Esophagus muscularis mucosa (tissue), 4 donors: ENCODE data around the gene DSTN. TPM values are rescaled to one million over a fixed set of nuclear protein-coding genes. Genes with fewer than 3 reads are reported as not detected.

ENCODE experiments used
- DNase-seq: peaks from one replicate; pipeline ENCODE4 v3.0.0-alpha.2; 2017; ENCODE audit errors: extremely low spot score
- H3K27ac ChIP-seq, 4 donors: fragments of 200-600 bp; sonication (generic); replicated peaks in 1 of 4; 1 replicate in 3 of 4; 2 replicates in 1 of 4; pipeline ENCODE4 v1.5.1; 2016 to 2019; ENCODE audit warnings: mild to moderate bottlenecking in 1 of 4
- H3K27me3 ChIP-seq, 4 donors: fragments of 200-600 bp; sonication (generic); one replicate each; pipeline versions ENCODE4 v1.5.1 to v1.6.0; 2016 to 2019
- H3K36me3 ChIP-seq, 4 donors: fragments of 200-600 bp; sonication (generic); one replicate each; pipeline ENCODE4 v1.5.1; 2016 to 2019
- H3K4me1 ChIP-seq, 4 donors: fragments of 200-600 bp; sonication (generic); one replicate each; pipeline ENCODE4 v1.5.1; 2016 to 2019
- H3K4me3 ChIP-seq, 4 donors: fragments of 200-600 bp; sonication (generic); 1 replicate in 2 of 4; 2 replicates in 2 of 4; pipeline ENCODE4 v1.5.1; 2016 to 2019; ENCODE audit warnings: mild to moderate bottlenecking in 4 of 4, moderate library complexity in 1 of 4
- H3K9me3 ChIP-seq, 4 donors: fragments of 200-600 bp; sonication (generic); 1 replicate in 3 of 4; 2 replicates in 1 of 4; pipeline ENCODE4 v1.5.1; 2016 to 2019
- CTCF ChIP-seq, 3 experiments: fragments of 200-600 bp in 2 of 3; fragments of 450-650 bp in 1 of 3; sonication (generic) in 2 of 3; IDR thresholded peaks; one replicate each; pipeline ENCODE4 v1.5.1; 2017 to 2019; ENCODE audit warnings: antibody characterized with exemption in 3 of 3, mild to moderate bottlenecking in 2 of 3, moderate library complexity in 1 of 3
- EP300 ChIP-seq: sonication (generic); formaldehyde crosslinking; IDR thresholded peaks from one replicate; pipeline ENCODE4 v1.6.1; 2017; ENCODE audit warnings: antibody characterized with exemption
- POLR2A ChIP-seq: fragments of 450-650 bp; IDR thresholded peaks from one replicate; pipeline ENCODE4 v1.6.1; 2017; ENCODE audit warnings: antibody characterized with exemption, moderate library complexity, mild to moderate bottlenecking, low read depth
- POLR2AphosphoS5 ChIP-seq, 2 donors: sonication (generic); formaldehyde crosslinking; IDR thresholded peaks; one replicate each; pipeline ENCODE4 v1.6.1; 2017; ENCODE audit warnings: antibody characterized with exemption in 2 of 2
- WGBS: methylation state at CpG from one replicate; pipeline ENCODE4 v1.1.5; 2018; 5-methylcytosine and 5-hydroxymethylcytosine counted together
- intact Hi-C: fragments of 100-400 bp; cut with DNase I; formaldehyde crosslinking; loops from one replicate; pipeline ENCODE4 v1.15.1; 2023
- total RNA-seq, 4 donors: library from RNA; depleted of rRNA; stranded (reverse); fragments of >200 nt; gene quantifications; one replicate each; pipeline versions ENCODE4 v1.1.0 to v1.2.1, GENCODE V29; 2016

Gene DSTN
- total RNA-seq, 4 donors from 2014 or later: 2,370 to 3,630 (median 3,339) TPM

DNA sequence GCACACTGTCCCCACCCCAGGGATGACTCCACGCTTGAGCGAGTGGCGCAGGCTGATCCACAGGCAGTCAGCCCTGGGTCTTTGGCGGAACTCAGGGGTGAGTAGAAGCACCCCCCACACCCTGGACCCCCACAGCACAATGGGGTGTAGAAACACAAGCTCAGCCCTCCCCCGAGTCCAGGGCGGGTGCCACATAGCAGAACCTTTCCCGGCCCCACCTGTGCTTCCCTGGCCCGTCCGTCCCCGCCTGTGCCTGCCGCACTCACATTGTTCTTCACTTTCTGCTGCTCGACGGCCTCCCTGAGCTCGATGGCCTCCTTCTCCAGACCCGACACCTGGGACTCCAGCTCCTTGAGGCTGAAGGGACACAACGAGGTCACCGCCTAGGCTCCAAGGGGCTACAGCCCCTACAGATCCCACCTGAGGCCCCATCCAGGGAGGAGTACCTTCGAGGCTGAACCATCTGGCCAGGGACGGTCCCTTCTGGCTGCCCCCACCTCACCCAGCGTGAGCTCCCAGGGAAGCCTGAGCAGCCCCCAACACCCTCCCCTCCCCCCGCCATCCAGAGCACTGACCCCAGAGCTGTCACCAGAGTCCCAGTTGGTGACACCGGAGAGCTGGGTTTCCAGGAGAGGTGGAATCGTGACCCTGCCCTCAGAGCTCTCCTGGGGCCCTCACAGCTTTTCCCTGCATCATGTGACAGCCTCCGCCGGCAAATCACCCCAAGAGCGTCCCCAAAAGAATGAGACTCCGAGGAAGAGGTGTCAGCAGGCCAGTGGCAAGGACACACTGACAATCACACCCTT is 55.6 kb downstream of the DSTN start:
- Histone ChIP-seq H3K4me1 (peaks cover 0 to 18% (median 16%) of the 10 kb centered on the region in 4 donors), H3K9me3 (no peaks in the 10 kb centered on the region), H3K27me3 (no peaks in the 10 kb centered on the region), H3K36me3 (peaks cover 54 to 100% (median 95%) of the 10 kb centered on the region in 4 donors), H3K27ac (peak overlapping the region; percentile 34 to 56 (median 42)), H3K4me3 (no peak overlapping the region)
- DNase-seq: no peak
- intact Hi-C loops: no loop called here
- TF ChIP-seq POLR2AphosphoS5 (IDR thresholded peaks at IDR 0.05) (no peak), CTCF (IDR thresholded peaks at IDR 0.05) (no peak), POLR2A (no peak), EP300 (no peak)
- WGBS: 92% methylated on average over 26 of the region's 27 CpGs

DNA sequence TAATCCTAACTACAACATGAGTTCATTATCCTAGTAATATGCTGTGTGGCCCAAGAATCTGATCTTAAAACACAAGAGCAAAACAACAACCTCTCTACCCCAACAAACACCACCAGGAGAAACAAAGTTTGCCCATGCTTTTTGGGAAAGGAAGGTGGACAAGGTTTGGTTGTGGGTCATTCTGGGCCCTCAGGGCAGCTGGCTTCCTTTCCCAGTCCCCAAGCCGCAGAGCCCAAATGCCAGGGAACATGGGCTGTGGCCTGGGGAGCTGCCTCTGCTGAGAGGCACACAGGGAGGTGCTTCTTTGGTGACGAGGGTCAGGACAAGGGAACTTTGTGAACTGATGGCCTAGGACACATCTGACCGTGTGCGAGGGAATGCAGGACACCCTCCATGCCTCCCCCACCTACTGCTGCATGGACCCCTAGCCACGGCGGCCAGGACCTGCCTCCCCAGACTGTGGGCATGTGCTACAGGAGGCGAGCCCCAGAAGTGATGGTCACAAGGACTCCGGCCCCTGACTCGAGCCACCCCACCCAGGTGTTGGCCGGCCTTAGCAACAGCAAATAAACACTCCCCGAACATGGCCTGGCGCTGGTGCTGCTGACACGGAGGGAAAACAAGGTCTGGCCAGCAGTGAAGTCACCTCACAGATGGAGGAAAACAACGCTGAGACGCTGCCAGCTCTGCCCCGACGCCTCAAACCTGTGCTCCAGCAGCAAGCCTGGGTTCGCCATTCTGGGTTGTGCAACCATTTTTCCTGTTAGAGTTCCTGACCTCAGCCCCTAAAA is 56.5 kb downstream of the DSTN start:
- H3K4me1 ChIP-seq: peaks cover 0 to 18% (median 16%) of the 10 kb centered on the region in 4 donors
- H3K27me3 ChIP-seq: no peaks in the 10 kb centered on the region
- intact Hi-C loops: no loop called here
- no peak for TF ChIP-seq POLR2AphosphoS5 (IDR thresholded peaks at IDR 0.05)
- TF ChIP-seq POLR2A: no peak
- no peak for TF ChIP-seq EP300
- no peak for TF ChIP-seq CTCF (IDR thresholded peaks at IDR 0.05)
- 73% methylated on average over 17 of the region's 18 CpGs for WGBS
- H3K9me3 ChIP-seq: no peaks in the 10 kb centered on the region
- peak overlapping the region; percentile 34 to 56 (median 42) for H3K27ac ChIP-seq
- H3K36me3 ChIP-seq: peaks cover 47 to 100% (median 95%) of the 10 kb centered on the region in 4 donors
- DNase-seq: no peak
- H3K4me3 ChIP-seq: no peak overlapping the region

- no peak overlapping the region for H3K4me3 ChIP-seq
- intact Hi-C loops: no loop called here
- H3K9me3 ChIP-seq: no peaks in the 10 kb centered on the region
- peaks cover 0 to 18% (median 16%) of the 10 kb centered on the region in 4 donors for H3K4me1 ChIP-seq
- DNase-seq: no peak
- no peaks in the 10 kb centered on the region for H3K27me3 ChIP-seq
- WGBS: 86% methylated on average over 10 of the region's 27 CpGs
- no peak for TF ChIP-seq EP300
- no peak for TF ChIP-seq POLR2AphosphoS5 (IDR thresholded peaks at IDR 0.05)
- TF ChIP-seq CTCF (IDR thresholded peaks at IDR 0.05): no peak
- TF ChIP-seq POLR2A: no peak
- peaks cover 39 to 100% (median 95%) of the 10 kb centered on the region in 4 donors for H3K36me3 ChIP-seq
- H3K27ac ChIP-seq: peak overlapping the region; percentile 13 to 56 (median 40)
These were observed 57.5 kb downstream of the DSTN start for GRCh38 chr20:17627101-17627955.

DNA sequence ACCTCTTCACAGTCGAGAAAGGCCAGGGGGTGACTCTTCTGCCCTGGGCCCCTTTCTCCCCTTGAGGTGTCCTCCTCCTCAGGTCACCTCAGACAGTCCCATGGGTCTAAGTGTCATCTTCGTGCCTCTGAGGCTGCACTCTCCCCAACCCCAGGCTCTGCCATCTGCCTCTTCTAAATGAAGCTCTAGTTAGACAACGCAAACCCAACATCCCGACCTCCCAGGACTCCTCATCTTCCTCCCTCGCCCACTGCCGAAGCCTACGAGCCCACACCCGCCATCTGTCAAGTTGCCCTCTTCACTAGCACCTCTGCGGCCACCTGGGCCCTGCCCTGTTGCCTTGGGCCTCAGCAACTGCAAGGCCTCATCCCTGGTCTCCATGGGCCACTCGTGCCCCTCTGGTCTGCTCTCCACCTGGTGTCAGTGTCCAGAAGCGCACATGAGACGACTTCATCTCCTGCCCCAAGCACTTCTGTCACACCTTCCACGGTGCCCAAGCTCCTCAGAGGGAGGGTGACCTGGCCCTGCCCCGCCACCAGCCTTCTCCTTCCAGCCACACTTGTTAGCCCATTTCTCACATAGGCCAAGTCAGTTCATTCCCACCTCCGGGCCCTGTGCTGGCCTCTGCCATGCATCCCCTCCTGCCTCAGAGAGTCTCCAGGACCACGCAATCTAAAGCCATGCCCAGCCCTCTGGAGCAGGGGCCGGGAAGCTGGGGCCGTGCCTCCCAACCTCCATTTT is 58.4 kb downstream of the DSTN start:
- no peaks in the 10 kb centered on the region for H3K9me3 ChIP-seq
- no peaks in the 10 kb centered on the region for H3K27me3 ChIP-seq
- peaks cover 39 to 100% (median 95%) of the 10 kb centered on the region in 4 donors for H3K36me3 ChIP-seq
- H3K27ac ChIP-seq: peak overlapping the region in 1 of 4 donors; percentile 56
- 98% methylated on average over 17 of the region's 18 CpGs for WGBS
- peaks cover 0 to 18% (median 16%) of the 10 kb centered on the region in 4 donors for H3K4me1 ChIP-seq
- DNase-seq: no peak
- H3K4me3 ChIP-seq: no peak overlapping the region
- no peak for TF ChIP-seq POLR2AphosphoS5 (IDR thresholded peaks at IDR 0.05)
- intact Hi-C loops: no loop called here
